ENCODE data around the gene SERPINB7.

DNA sequence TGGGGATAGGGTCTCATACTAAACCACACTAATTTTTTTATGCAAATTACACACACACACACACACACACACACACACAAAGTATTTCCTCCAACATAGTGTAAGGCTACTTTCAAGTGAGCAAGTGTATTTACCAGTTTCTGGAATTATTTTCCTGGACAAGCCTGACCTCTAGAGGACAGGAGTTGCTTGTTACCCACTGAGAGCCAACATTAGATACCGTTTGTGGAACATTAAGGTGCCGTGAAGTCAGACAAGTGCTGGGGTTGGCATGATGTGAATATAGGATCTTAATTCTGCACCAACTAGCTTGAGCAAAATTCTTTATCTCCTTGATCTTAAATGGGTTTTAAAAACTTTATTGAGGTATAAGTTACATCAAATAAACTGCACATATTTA, 72.9 kb downstream of the SERPINB7 start:
- TF ChIP-seq, protein P1, sequence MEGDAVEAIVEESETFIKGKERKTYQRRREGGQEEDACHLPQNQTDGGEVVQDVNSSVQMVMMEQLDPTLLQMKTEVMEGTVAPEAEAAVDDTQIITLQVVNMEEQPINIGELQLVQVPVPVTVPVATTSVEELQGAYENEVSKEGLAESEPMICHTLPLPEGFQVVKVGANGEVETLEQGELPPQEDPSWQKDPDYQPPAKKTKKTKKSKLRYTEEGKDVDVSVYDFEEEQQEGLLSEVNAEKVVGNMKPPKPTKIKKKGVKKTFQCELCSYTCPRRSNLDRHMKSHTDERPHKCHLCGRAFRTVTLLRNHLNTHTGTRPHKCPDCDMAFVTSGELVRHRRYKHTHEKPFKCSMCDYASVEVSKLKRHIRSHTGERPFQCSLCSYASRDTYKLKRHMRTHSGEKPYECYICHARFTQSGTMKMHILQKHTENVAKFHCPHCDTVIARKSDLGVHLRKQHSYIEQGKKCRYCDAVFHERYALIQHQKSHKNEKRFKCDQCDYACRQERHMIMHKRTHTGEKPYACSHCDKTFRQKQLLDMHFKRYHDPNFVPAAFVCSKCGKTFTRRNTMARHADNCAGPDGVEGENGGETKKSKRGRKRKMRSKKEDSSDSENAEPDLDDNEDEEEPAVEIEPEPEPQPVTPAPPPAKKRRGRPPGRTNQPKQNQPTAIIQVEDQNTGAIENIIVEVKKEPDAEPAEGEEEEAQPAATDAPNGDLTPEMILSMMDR (IDR thresholded peaks at IDR 0.05 in 8 of 11, conservative IDR thresholded peaks at IDR 0.05 in 3 of 11), result peak in 6 of 11 experiments; percentile 16 to 48 (median 26)
- no peak for TF ChIP-seq POLR2AphosphoS5 (IDR thresholded peaks at IDR 0.05)

All from spleen (tissue), 7 donors.